ENCODE results near the gene COL4A2.

The COL4A2 gene

DNA sequence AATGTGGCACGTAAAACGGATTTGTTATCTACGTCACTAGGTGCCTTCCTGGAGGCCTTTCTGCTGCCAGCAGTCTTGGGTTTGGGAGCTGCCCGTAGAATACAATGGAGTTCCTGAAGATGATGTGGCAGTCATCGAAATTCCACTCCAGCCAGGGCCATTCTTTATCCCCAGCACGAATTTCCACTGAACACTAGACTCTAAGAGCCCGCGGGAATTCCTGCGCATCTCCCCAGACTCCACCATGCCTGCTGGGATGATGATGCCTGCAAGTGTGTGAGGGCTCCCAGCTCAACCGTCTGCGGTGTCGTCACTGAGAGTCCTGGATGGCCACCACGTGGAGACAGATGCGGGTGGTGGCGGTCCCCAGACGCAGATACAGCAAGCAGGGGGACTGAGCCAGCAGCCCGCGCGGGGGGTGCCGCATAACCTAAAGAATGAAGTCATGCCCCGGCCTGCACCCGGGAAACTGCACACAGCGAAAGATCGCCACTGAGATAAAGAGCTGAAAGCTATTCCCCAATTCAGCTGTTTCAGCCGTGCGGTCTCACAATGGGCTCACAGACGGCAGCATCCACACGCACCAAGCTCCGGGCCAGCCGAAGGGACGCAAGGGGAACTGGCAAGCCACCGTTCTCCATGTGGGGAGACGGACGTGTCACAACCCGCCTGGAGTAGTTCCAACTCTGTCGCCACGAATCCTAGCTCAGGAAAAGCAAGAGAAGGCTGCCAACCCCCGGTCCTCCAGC is 41.2 kb upstream of the COL4A2 start:
- ATAC-seq (replicated peaks) = no peak
- H3K4me1 Mint-ChIP-seq (ENCODE audit: low read depth in 2 of 2) = no peaks in the 10 kb centered on the region
- no peaks in the 10 kb centered on the region for H3K36me3 Mint-ChIP-seq (ENCODE audit: insufficient read depth)
- H3K27me3 Mint-ChIP-seq = peaks cover 14 to 29% of the 10 kb centered on the region in 2 donors
- H3K27ac Mint-ChIP-seq = no peak overlapping the region
- no peak overlapping the region for H3K4me3 Mint-ChIP-seq
- DNase-seq = no peak
- no peaks in the 10 kb centered on the region for H3K9me3 Mint-ChIP-seq

DNA sequence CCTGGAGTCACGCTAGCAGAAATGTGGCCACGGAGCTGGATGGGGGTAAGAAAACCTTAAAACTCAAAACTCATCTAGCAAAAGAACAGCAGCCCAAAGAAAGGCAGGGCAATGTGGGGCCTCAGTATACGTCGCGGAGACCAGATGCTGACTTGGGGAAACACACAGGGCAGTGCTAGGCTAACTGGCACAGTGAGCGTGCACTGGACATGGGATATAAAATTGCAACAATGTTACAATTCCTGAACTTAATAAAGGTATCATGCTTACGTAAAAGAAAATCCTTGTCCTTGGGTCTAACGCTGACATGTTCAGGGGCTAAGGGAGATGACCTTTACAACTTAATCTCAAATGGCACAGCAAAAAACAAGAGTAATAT is 40.7 kb upstream of the COL4A2 start:
- Mint-ChIP-seq H3K9me3 (no peaks in the 10 kb centered on the region), H3K36me3 (ENCODE audit: insufficient read depth) (no peaks in the 10 kb centered on the region), H3K27ac (no peak overlapping the region), H3K4me1 (ENCODE audit: low read depth in 2 of 2) (no peaks in the 10 kb centered on the region), H3K4me3 (no peak overlapping the region), H3K27me3 (peaks cover 19 to 27% of the 10 kb centered on the region in 2 donors)
- DNase-seq (no peak), ATAC-seq (replicated peaks) (no peak)

DNA sequence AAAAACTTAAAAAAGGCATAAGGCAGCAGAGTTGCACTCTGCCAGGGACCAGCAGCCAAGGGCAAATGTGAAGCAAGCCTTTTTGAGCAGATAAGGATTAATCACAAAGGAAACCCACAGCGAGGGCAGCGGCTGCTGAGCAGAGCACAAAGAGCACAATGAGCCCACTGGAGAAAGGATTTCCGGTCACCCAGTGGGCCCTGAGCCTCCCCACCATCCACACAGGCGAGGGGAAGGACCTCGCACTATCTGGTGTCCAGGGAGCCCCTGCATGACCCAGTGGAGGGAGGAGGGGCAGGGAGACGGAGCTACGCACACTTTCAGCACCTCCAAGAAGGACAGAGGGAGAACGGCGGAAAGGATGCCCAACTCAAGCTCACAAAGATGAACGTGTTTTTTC is 40.1 kb upstream of the COL4A2 start:
- H3K36me3 Mint-ChIP-seq (ENCODE audit: insufficient read depth) = no peaks in the 10 kb centered on the region
- peaks cover 19 to 22% of the 10 kb centered on the region in 2 donors for H3K27me3 Mint-ChIP-seq
- no peak overlapping the region for H3K27ac Mint-ChIP-seq
- DNase-seq (no peak), ATAC-seq (replicated peaks) (no peak)
- H3K4me3 Mint-ChIP-seq = no peak overlapping the region
- H3K4me1 Mint-ChIP-seq (ENCODE audit: low read depth in 2 of 2) = no peaks in the 10 kb centered on the region
- H3K9me3 Mint-ChIP-seq = no peaks in the 10 kb centered on the region

DNA sequence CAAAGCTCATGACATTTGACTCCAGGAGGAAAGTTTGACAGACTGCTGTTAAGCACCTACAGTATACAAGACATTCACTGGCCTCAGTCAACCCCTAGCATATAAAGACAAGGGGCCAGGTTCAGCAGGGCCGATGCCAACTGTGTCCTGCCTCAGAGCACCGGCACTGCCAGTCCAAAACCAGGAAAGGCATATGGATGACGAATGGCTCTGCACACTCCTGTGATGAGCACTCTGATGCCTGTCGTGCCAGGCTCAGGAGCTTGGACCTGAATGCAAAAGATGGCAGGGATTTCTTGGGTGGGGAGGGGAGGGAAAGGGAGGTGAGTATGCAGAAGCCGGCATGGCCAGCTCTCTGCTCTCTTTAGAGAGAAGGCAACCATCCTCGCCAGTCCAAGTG is 39.0 kb upstream of the COL4A2 start:
- H3K27me3 Mint-ChIP-seq = peaks cover 11% of the 10 kb centered on the region in 2 donors
- no peak for DNase-seq
- H3K27ac Mint-ChIP-seq = no peak overlapping the region
- no peaks in the 10 kb centered on the region for H3K36me3 Mint-ChIP-seq (ENCODE audit: insufficient read depth)
- H3K9me3 Mint-ChIP-seq = no peaks in the 10 kb centered on the region
- ATAC-seq (replicated peaks) = no peak
- H3K4me1 Mint-ChIP-seq (ENCODE audit: low read depth in 2 of 2) = no peaks in the 10 kb centered on the region
- H3K4me3 Mint-ChIP-seq = no peak overlapping the region

DNA sequence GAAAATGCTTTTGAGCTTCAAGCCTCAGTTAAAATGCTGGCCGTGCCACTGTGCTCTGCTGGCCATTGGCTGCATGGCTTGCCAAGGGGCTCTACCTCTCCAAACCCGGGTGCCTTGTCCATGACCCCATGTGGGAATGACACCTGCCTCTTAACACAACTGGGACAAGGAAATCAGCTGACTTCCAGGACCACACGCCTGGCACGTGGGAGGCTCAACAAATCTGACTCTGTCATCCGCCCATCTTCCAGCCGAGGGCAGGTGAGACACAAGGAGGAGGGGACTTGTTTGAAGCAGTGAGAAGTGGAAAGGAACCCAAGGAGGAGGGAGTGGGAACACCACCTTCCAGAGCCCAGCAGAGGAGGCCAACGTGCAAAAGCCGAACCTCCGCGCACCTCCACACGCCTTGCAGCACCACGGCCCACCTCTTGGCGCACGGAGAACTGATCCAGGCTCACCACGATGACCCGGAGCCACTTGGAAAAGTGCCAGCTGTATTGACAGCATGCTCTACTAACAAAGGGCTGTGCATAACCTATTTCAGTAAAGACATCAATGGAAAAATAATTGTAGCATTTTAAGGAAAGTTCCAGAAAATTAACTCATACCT is 38.4 kb upstream of the COL4A2 start:
- Mint-ChIP-seq H3K9me3 (no peaks in the 10 kb centered on the region), H3K27me3 (peaks cover 9 to 11% of the 10 kb centered on the region in 2 donors)
- no peak for ATAC-seq (replicated peaks)

DNA sequence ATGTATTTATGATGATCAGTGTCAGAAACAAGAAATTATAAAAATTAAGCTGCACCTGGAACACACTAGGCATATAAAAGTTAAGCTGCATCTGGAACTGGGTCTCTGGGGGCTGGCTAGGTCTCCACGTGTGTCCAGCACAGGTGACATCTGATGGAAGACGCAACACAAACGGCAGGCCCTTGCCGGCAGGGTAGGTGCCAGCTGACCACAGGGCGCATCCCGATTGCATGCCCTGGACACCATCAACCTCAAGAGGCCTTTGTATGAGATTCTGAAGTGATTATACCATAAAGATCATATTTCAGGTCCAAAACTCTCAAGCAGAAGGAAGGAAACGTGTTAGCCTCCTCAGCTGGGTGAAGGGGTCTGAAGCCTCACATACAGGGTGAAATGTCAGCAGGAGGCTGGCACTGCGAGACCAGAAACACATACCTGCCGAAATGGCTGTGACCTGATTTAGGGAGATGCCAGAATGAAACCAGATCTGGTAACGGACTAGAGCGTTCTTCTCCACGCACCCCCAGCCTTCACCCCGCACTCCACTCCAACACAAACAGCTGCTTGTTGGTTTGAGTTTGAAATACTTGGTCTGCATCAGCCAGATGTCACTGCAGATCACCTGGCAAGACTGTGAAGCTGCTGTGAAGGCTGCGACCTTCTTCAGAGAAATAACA is 37.4 kb upstream of the COL4A2 start:
- ATAC-seq (replicated peaks) = no peak
- no peak for DNase-seq
- no peaks in the 10 kb centered on the region for H3K9me3 Mint-ChIP-seq
- no peaks in the 10 kb centered on the region for H3K4me1 Mint-ChIP-seq (ENCODE audit: low read depth in 2 of 2)
- H3K36me3 Mint-ChIP-seq (ENCODE audit: insufficient read depth) = no peaks in the 10 kb centered on the region
- H3K4me3 Mint-ChIP-seq = no peak overlapping the region
- peaks cover 8 to 9% of the 10 kb centered on the region in 2 donors for H3K27me3 Mint-ChIP-seq
- H3K27ac Mint-ChIP-seq = no peak overlapping the region

More for the DNA sequence above, 38.4 kb upstream of the COL4A2 start:
- Mint-ChIP-seq H3K27ac (no peak overlapping the region), H3K4me3 (no peak overlapping the region), H3K36me3 (ENCODE audit: insufficient read depth) (no peaks in the 10 kb centered on the region), H3K4me1 (ENCODE audit: low read depth in 2 of 2) (no peaks in the 10 kb centered on the region)
- DNase-seq = no peak

DNA sequence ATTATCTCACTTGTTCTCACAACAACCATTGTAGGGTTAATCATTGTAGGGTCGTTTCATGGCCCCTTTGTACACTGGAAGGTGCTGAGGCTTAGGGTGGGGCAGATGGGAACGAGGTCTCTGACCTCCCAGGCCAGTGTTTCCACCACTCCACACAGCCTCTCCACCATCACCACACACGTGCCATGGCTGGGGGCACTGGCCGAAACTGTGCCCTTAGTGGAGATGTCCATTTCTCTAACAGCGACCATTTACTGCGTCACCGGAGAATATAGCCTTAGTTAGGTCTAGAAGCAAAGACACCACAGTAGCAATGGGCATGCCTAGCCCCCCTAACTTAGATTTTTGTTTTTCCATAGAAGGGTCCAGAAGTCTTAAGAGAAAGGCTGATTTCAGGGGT is 36.6 kb upstream of the COL4A2 start:
- no peak overlapping the region for H3K27ac Mint-ChIP-seq
- DNase-seq (no peak), ATAC-seq (replicated peaks) (no peak)
- H3K4me3 Mint-ChIP-seq = no peak overlapping the region
- no peaks in the 10 kb centered on the region for H3K4me1 Mint-ChIP-seq (ENCODE audit: low read depth in 2 of 2)
- H3K36me3 Mint-ChIP-seq (ENCODE audit: insufficient read depth) = no peaks in the 10 kb centered on the region
- peaks cover 5 to 9% of the 10 kb centered on the region in 2 donors for H3K27me3 Mint-ChIP-seq
- H3K9me3 Mint-ChIP-seq = no peaks in the 10 kb centered on the region

- no peaks in the 10 kb centered on the region for H3K4me1 Mint-ChIP-seq (ENCODE audit: low read depth in 2 of 2)
- no peaks in the 10 kb centered on the region for H3K9me3 Mint-ChIP-seq
- no peak overlapping the region for H3K27ac Mint-ChIP-seq
- ATAC-seq (replicated peaks) (no peak), DNase-seq (no peak)
- no peaks in the 10 kb centered on the region for H3K36me3 Mint-ChIP-seq (ENCODE audit: insufficient read depth)
- peaks cover 5 to 9% of the 10 kb centered on the region in 2 donors for H3K27me3 Mint-ChIP-seq
- H3K4me3 Mint-ChIP-seq = no peak overlapping the region
Measured at GRCh38 chr13:110271313-110271712, 35.8 kb upstream of the COL4A2 start.

- H3K36me3 Mint-ChIP-seq (ENCODE audit: insufficient read depth) = no peaks in the 10 kb centered on the region
- no peak for ATAC-seq (replicated peaks)
Measured at GRCh38 chr13:110272227-110272626, 34.9 kb upstream of the COL4A2 start.

DNA sequence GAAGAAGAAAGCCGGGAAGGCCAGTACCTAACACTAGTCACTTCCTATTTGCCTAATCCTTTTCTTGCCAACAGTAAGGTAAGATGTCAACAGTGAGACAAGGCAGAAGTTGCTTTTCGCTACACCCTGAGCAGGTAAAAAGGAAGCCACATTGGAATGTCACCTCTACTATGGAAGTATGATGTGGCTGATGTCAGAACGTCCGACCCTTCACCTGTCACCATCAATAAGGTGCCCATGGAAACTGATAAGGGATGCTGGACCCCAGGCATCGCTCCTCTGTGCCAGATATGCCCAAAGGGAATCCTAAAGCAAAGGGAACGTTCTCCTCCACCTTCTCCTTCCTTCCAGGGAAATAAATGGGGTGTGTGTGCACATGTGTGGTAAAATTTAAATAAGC is 34.4 kb upstream of the COL4A2 start:
- Mint-ChIP-seq H3K27ac (no peak overlapping the region), H3K4me1 (ENCODE audit: low read depth in 2 of 2) (no peaks in the 10 kb centered on the region), H3K9me3 (no peaks in the 10 kb centered on the region), H3K4me3 (no peak overlapping the region), H3K27me3 (peaks cover 5 to 9% of the 10 kb centered on the region in 2 donors), H3K36me3 (ENCODE audit: insufficient read depth) (no peaks in the 10 kb centered on the region)
- no peak for ATAC-seq (replicated peaks)
- no peak for DNase-seq

More at GRCh38 chr13:110272227-110272626, 34.9 kb upstream of the COL4A2 start:
- no peaks in the 10 kb centered on the region for H3K4me1 Mint-ChIP-seq (ENCODE audit: low read depth in 2 of 2)
- no peaks in the 10 kb centered on the region for H3K9me3 Mint-ChIP-seq
- H3K27me3 Mint-ChIP-seq = peaks cover 5 to 9% of the 10 kb centered on the region in 2 donors
- no peak for DNase-seq
- H3K27ac Mint-ChIP-seq = no peak overlapping the region
- no peak overlapping the region for H3K4me3 Mint-ChIP-seq

DNA sequence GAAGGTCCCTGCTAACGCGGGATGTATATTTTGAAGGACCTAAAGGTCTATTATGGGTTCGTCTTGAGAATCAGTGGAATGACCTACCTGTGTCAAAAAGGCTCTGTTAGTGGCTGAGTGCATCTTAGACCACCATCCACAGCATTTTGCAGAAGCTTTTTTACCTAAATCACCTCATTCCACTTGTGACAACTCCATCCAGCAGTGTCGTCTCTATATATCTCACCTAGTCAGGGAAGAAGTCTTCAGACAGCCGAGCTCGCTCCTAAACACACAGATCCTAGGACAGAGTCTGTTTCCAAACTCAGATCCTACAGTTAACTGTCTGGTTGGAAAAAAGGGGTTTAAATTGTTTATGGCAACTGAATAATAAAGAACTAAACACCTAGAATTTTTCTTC is 33.8 kb upstream of the COL4A2 start:
- ATAC-seq (replicated peaks) (no peak), DNase-seq (no peak)
- H3K27me3 Mint-ChIP-seq = peaks cover 5 to 9% of the 10 kb centered on the region in 2 donors
- no peaks in the 10 kb centered on the region for H3K4me1 Mint-ChIP-seq (ENCODE audit: low read depth in 2 of 2)
- no peaks in the 10 kb centered on the region for H3K9me3 Mint-ChIP-seq
- H3K36me3 Mint-ChIP-seq (ENCODE audit: insufficient read depth) = no peaks in the 10 kb centered on the region
- H3K4me3 Mint-ChIP-seq = no peak overlapping the region
- H3K27ac Mint-ChIP-seq = no peak overlapping the region

GRCh38 chr13:110274687-110275086 is 32.4 kb upstream of the COL4A2 start:
- no peak overlapping the region for H3K4me3 Mint-ChIP-seq
- peaks cover 5 to 9% of the 10 kb centered on the region in 2 donors for H3K27me3 Mint-ChIP-seq
- H3K4me1 Mint-ChIP-seq (ENCODE audit: low read depth in 2 of 2) = no peaks in the 10 kb centered on the region
- H3K27ac Mint-ChIP-seq = no peak overlapping the region
- no peaks in the 10 kb centered on the region for H3K9me3 Mint-ChIP-seq
- no peak for DNase-seq
- no peaks in the 10 kb centered on the region for H3K36me3 Mint-ChIP-seq (ENCODE audit: insufficient read depth)
- no peak for ATAC-seq (replicated peaks)

DNA sequence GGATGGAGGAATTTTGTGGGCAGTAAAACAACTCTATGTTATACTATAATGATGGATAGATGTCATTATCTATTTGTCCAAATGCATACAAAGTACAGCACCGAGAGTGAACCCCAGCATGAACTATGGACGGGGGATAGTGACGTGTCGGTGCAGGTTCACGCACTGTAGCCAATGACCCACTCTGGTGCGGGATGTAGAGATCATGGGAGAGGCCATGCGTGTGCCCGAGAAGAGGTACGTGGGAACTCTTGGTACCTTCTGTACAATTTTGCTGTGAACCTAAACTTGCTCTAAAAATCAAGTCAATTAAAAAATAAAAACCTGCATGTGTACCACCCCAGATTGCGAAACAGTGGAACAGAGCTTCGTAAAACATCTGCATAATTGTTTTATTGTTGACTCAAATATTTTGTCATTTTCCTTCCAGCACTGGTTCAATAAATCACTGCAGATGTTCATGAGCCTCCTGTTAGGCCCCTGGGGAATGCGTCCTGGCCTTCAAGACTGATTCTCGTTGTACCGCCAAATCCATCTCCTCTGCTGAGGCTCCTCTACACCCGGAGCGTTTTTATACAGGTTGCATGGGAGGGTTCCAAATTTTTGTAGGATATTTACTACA is 31.0 kb upstream of the COL4A2 start:
- DNase-seq (no peak), ATAC-seq (replicated peaks) (no peak)
- Mint-ChIP-seq H3K9me3 (no peaks in the 10 kb centered on the region), H3K27me3 (peaks cover 2 to 3% of the 10 kb centered on the region in 2 donors), H3K4me3 (no peak overlapping the region), H3K4me1 (ENCODE audit: low read depth in 2 of 2) (no peaks in the 10 kb centered on the region), H3K36me3 (ENCODE audit: insufficient read depth) (no peaks in the 10 kb centered on the region), H3K27ac (no peak overlapping the region)
